IMR-90 (cell line): Measurements from ENCODE around the gene ITPKB. TPM values are rescaled to one million over a fixed set of nuclear protein-coding genes. Genes with fewer than 3 reads are reported as not detected.

Source experiments
- ATAC-seq: fragments of 200-7000 bp; cut with Tn5 transposase; 2 replicates; pipeline ENCODE4 v1.9.1; 2020; ENCODE audit warnings: low read depth, mild to moderate bottlenecking, moderate library complexity
- BruUV-seq: library from RNA; stranded (reverse); fragments of 400-500 nt; replicated peaks from 2 replicates; lab custom pipeline; 2021; lab: Mats Ljungman, UMichigan
- CTCF ChIA-PET: fragments of 300-600 bp; formaldehyde crosslinking; extraction: SDS; loops from one replicate; lab custom pipeline; 2021; ENCODE audit warnings: antibody characterized with exemption; lab: Yijun Ruan, JAX
- POLR2A ChIA-PET: fragments of 300-600 bp; sonication (Branson Sonifier 250); formaldehyde crosslinking; loops from one replicate; lab custom pipeline; 2022; ENCODE audit warnings: antibody characterized with exemption; ENCODE audit not compliant: unreplicated experiment; lab: Charles Lee
- DNase-seq: peaks from one replicate; pipeline ENCODE4 v3.0.0; 2013
- H2AFZ ChIP-seq: replicated peaks from 2 replicates; pipeline ENCODE3; 2013; ENCODE audit warnings: low read length, mild to moderate bottlenecking; ENCODE audit not compliant: poor library complexity
- H2AK5ac ChIP-seq: 2 replicates; pipeline ENCODE4 v1.6.1; 2013; ENCODE audit warnings: low read depth, low read length, inconsistent platforms
- H2AK9ac ChIP-seq: replicated peaks from 2 replicates; pipeline ENCODE3; 2013; ENCODE audit warnings: mild to moderate bottlenecking, low read depth, low read length, moderate library complexity; ENCODE audit not compliant: poor library complexity
- H2BK120ac ChIP-seq: 2 replicates; pipeline ENCODE4 v1.6.1; 2013; ENCODE audit warnings: low read depth, low read length, inconsistent platforms
- H2BK15ac ChIP-seq: 3 replicates; pipeline ENCODE4 v1.6.1; 2013; ENCODE audit warnings: low read depth, low read length, inconsistent platforms
- H2BK20ac ChIP-seq: 2 replicates; pipeline ENCODE4 v1.6.1; 2013; ENCODE audit warnings: low read depth, mild to moderate bottlenecking, inconsistent platforms, low read length, moderate library complexity
- H2BK5ac ChIP-seq: 2 replicates; pipeline ENCODE4 v1.6.1; 2013; ENCODE audit warnings: mild to moderate bottlenecking, low read depth, low read length, inconsistent platforms; ENCODE audit not compliant: poor library complexity, severe bottlenecking
- H3K14ac ChIP-seq: replicated peaks from 2 replicates; pipeline ENCODE4 v1.6.1; 2013; ENCODE audit warnings: low read depth, low read length, inconsistent platforms
- H3K18ac ChIP-seq: 2 replicates; pipeline ENCODE4 v1.6.1; 2013; ENCODE audit warnings: low read depth, low read length, control low read depth
- H3K23ac ChIP-seq: 2 replicates; pipeline ENCODE4 v1.6.1; 2013; ENCODE audit warnings: low read depth, low read length, inconsistent platforms
- H3K27ac ChIP-seq: 2 replicates; pipeline ENCODE4 v1.5.1; 2013; ENCODE audit warnings: mild to moderate bottlenecking, control low read depth, low read length; ENCODE audit not compliant: insufficient read depth
- H3K27me3 ChIP-seq: 2 replicates; pipeline ENCODE4 v1.6.1; 2013; ENCODE audit warnings: low read length; ENCODE audit not compliant: control insufficient read depth, insufficient read depth
- H3K36me3 ChIP-seq: 2 replicates; pipeline ENCODE4 v1.6.1; 2013; ENCODE audit warnings: low read length, mixed read lengths; ENCODE audit not compliant: control insufficient read depth, insufficient read depth
- H3K4ac ChIP-seq: 2 replicates; pipeline ENCODE4 v1.6.1; 2013; ENCODE audit warnings: low read depth, low read length, inconsistent platforms
- H3K4me1 ChIP-seq: 2 replicates; pipeline ENCODE4 v1.6.1; 2013; ENCODE audit warnings: low read length, mixed read lengths; ENCODE audit not compliant: control insufficient read depth, insufficient read depth
- H3K4me2 ChIP-seq: 2 replicates; pipeline ENCODE4 v1.6.1; 2013; ENCODE audit warnings: low read depth, mild to moderate bottlenecking, control low read depth, low read length, moderate library complexity
- H3K4me3 ChIP-seq: 2 replicates; pipeline ENCODE4 v1.5.1; 2013; ENCODE audit warnings: low read depth, mild to moderate bottlenecking, control low read depth, low read length, moderate library complexity; ENCODE audit not compliant: insufficient read depth
- H3K56ac ChIP-seq: 2 replicates; pipeline ENCODE4 v1.6.1; 2013; ENCODE audit warnings: low read length, inconsistent platforms; ENCODE audit not compliant: insufficient read depth; ENCODE audit errors: extremely low read depth
- H3K79me1 ChIP-seq, 2 experiments: 2 replicates each; pipeline ENCODE4 v1.6.1; 2013; ENCODE audit warnings: low read length in 2 of 2, inconsistent platforms in 1 of 2, low read depth in 1 of 2
- H3K9ac ChIP-seq: 2 replicates; pipeline ENCODE4 v1.6.1; 2013; ENCODE audit warnings: low read depth, low read length, control low read depth
- H3K9me1 ChIP-seq: 2 replicates; pipeline ENCODE4 v1.6.1; 2013; ENCODE audit warnings: low read length, inconsistent platforms; ENCODE audit not compliant: insufficient read depth
- H3K9me3 ChIP-seq: 2 replicates; pipeline ENCODE4 v1.6.1; 2013; ENCODE audit warnings: low read length; ENCODE audit not compliant: control insufficient read depth, insufficient read depth
- H4K20me1 ChIP-seq: 2 replicates; pipeline ENCODE4 v1.6.1; 2013; ENCODE audit warnings: low read length, inconsistent platforms; ENCODE audit not compliant: insufficient read depth
- H4K5ac ChIP-seq: 2 replicates; pipeline ENCODE4 v1.6.1; 2013; ENCODE audit warnings: mild to moderate bottlenecking, low read depth, low read length, control low read depth
- H4K8ac ChIP-seq, 2 experiments: 2 replicates each; pipeline ENCODE4 v1.6.1; 2013; ENCODE audit warnings: low read depth in 2 of 2, low read length in 2 of 2, control low read depth in 1 of 2, inconsistent platforms in 1 of 2
- H4K91ac ChIP-seq: 2 replicates; pipeline ENCODE4 v1.6.1; 2013; ENCODE audit warnings: low read depth, low read length, inconsistent platforms; ENCODE audit not compliant: insufficient read depth
- BHLHE40 ChIP-seq: fragments of 150-350 bp; IDR thresholded peaks from 2 replicates; pipeline ENCODE4 v1.6.1; 2016; ENCODE audit warnings: mild to moderate bottlenecking, low read depth, low read length
- CEBPB ChIP-seq: IDR thresholded peaks from 2 replicates; pipeline ENCODE4 v1.6.1; 2012; ENCODE audit warnings: low read depth, low read length, improper control_type of control experiment
- CHD1 ChIP-seq: IDR thresholded peaks from 2 replicates; pipeline ENCODE4 v1.6.1; 2012; ENCODE audit warnings: low read depth, low read length, improper control_type of control experiment
- FOS ChIP-seq: fragments of 150-350 bp; IDR thresholded peaks from 2 replicates; pipeline ENCODE4 v1.6.1; 2016; ENCODE audit warnings: low read depth, low read length
- MAFK ChIP-seq: IDR thresholded peaks from 2 replicates; pipeline ENCODE4 v1.6.1; 2012; ENCODE audit warnings: low read depth, low read length, improper control_type of control experiment
- MAZ ChIP-seq: IDR thresholded peaks from 2 replicates; pipeline ENCODE4 v1.6.1; 2012; ENCODE audit warnings: low read depth, mild to moderate bottlenecking, low read length, improper control_type of control experiment, moderate library complexity, borderline replicate concordance
- MXI1 ChIP-seq: IDR thresholded peaks from 2 replicates; pipeline ENCODE4 v1.6.1; 2012; ENCODE audit warnings: low read depth, mild to moderate bottlenecking, low read length, moderate library complexity, borderline replicate concordance
- NFE2L2 ChIP-seq: fragments of 150-350 bp; IDR thresholded peaks from 2 replicates; pipeline ENCODE4 v1.6.1; 2016; ENCODE audit warnings: low read depth, mild to moderate bottlenecking, low read length
- POLR2A ChIP-seq: IDR thresholded peaks from 2 replicates; pipeline ENCODE4 v1.6.1; 2012; ENCODE audit warnings: mild to moderate bottlenecking, low read depth, low read length
- RAD21 ChIP-seq: IDR thresholded peaks from 2 replicates; pipeline ENCODE4 v1.6.1; 2012; ENCODE audit warnings: low read length, improper control_type of control experiment
- RCOR1 ChIP-seq: IDR thresholded peaks from 2 replicates; pipeline ENCODE4 v1.6.1; 2012; ENCODE audit warnings: mild to moderate bottlenecking, low read length, improper control_type of control experiment; ENCODE audit not compliant: insufficient replicate concordance
- RFX5 ChIP-seq: IDR thresholded peaks from 2 replicates; pipeline ENCODE4 v1.8.0; 2012; ENCODE audit warnings: low read depth, mild to moderate bottlenecking, low read length, moderate library complexity
- SMC3 ChIP-seq: fragments of 150-350 bp; IDR thresholded peaks from 2 replicates; pipeline ENCODE4 v1.6.1; 2016; ENCODE audit warnings: low read depth, mild to moderate bottlenecking, antibody characterized with exemption, low read length, moderate library complexity
- WGBS, 2 experiments: methylation state at CpG; one replicate each; pipeline versions ENCODE4 v1.1.5 to v1.1.7; 2013; ENCODE audit warnings: missing lambda C conversion rate in 2 of 2; ENCODE audit not compliant: insufficient read length in 1 of 2; ENCODE audit errors: extremely low coverage in 2 of 2; 5-methylcytosine and 5-hydroxymethylcytosine counted together
- dilution Hi-C: fragments of 300-500 bp; cut with HindIII; formaldehyde crosslinking; loops from one replicate; pipeline ENCODE4 v1.14.3; 2018; ENCODE audit warnings: low sequenced_read_pairs; ENCODE audit not compliant: unreplicated experiment
- in situ Hi-C: fragments of 300-500 bp; cut with MboI; formaldehyde crosslinking; loops from 3 replicates; pipeline ENCODE4 v1.14.3; 2019; ENCODE audit warnings: low sequenced_read_pairs, inconsistent platforms, mixed read lengths
- intact Hi-C: fragments of 100-400 bp; cut with micrococcal nuclease; formaldehyde crosslinking; loops from 2 replicates; pipeline ENCODE4 v1.10.0; 2022
- polyA plus RNA-seq, 3 experiments: library from polyadenylated mRNA; depleted of rRNA; stranded (reverse); fragments of >200 nt; gene quantifications; 2 replicates each; pipeline ENCODE4 v1.2.3, GENCODE V29; 2012; ENCODE audit warnings: low replicate concordance in 1 of 3
- total RNA-seq: library from RNA; depleted of rRNA; stranded (reverse); fragments of >200 nt; gene quantifications from 2 replicates; pipeline ENCODE4 v1.2.3, GENCODE V29; 2012
- TF ChIP-seq, protein P1 (sequence below): fragments of 150-350 bp; IDR thresholded peaks from 2 replicates; pipeline ENCODE4 v1.6.1; 2017; ENCODE audit warnings: mild to moderate bottlenecking, antibody characterized with exemption, low read length, low read depth
- TF ChIP-seq, protein P2 (sequence below): conservative IDR thresholded peaks from 2 replicates; pipeline ENCODE4 v1.5.1; 2012; ENCODE audit warnings: mild to moderate bottlenecking, low read depth, low read length, improper control_type of control experiment
- TF ChIP-seq, protein P3 (sequence below): fragments of 150-350 bp; IDR thresholded peaks from 2 replicates; pipeline ENCODE4 v1.6.1; 2016; ENCODE audit warnings: low read depth, mild to moderate bottlenecking, low read length, moderate library complexity, borderline replicate concordance

ITPKB gene
- total and polyA plus RNA-seq, 2 of the 4 experiments (the other 2 are of a cell fraction): 0.72 to 1.4 TPM

DNA sequence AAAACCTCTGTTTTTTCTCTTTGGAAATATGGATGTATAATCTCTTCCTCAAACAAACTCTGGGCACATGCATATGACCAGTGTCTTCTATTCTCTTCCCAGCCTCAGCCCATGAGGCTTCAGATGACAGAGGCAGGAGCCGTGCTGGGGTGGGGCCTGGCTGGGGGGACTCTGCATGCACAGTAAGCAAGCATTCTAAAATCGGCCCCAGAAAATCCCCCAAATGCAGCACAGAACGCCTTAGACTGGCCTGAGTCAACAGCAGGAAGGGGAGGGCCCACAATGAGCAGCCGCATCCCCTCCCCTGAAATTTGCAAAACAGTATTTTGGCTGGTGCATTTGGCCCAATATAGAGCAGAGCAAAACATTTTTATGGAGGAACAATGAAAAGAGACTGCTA lies 47.8 kb downstream of the ITPKB start:
- H2BK15ac ChIP-seq: no peak overlapping the region
- TF ChIP-seq MAZ (no peak), NFE2L2 (no peak), POLR2A (no peak), SMC3 (no peak), CEBPB (no peak), BHLHE40 (no peak), CHD1 (no peak), FOS (no peak), RCOR1 (no peak), RAD21 (no peak), MXI1 (no peak), MAFK (no peak), RFX5 (no peak)
- TF ChIP-seq, protein P1, sequence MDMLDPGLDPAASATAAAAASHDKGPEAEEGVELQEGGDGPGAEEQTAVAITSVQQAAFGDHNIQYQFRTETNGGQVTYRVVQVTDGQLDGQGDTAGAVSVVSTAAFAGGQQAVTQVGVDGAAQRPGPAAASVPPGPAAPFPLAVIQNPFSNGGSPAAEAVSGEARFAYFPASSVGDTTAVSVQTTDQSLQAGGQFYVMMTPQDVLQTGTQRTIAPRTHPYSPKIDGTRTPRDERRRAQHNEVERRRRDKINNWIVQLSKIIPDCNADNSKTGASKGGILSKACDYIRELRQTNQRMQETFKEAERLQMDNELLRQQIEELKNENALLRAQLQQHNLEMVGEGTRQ: no peak
- TF ChIP-seq, protein P2, sequence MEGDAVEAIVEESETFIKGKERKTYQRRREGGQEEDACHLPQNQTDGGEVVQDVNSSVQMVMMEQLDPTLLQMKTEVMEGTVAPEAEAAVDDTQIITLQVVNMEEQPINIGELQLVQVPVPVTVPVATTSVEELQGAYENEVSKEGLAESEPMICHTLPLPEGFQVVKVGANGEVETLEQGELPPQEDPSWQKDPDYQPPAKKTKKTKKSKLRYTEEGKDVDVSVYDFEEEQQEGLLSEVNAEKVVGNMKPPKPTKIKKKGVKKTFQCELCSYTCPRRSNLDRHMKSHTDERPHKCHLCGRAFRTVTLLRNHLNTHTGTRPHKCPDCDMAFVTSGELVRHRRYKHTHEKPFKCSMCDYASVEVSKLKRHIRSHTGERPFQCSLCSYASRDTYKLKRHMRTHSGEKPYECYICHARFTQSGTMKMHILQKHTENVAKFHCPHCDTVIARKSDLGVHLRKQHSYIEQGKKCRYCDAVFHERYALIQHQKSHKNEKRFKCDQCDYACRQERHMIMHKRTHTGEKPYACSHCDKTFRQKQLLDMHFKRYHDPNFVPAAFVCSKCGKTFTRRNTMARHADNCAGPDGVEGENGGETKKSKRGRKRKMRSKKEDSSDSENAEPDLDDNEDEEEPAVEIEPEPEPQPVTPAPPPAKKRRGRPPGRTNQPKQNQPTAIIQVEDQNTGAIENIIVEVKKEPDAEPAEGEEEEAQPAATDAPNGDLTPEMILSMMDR: no peak
- TF ChIP-seq, protein P3, sequence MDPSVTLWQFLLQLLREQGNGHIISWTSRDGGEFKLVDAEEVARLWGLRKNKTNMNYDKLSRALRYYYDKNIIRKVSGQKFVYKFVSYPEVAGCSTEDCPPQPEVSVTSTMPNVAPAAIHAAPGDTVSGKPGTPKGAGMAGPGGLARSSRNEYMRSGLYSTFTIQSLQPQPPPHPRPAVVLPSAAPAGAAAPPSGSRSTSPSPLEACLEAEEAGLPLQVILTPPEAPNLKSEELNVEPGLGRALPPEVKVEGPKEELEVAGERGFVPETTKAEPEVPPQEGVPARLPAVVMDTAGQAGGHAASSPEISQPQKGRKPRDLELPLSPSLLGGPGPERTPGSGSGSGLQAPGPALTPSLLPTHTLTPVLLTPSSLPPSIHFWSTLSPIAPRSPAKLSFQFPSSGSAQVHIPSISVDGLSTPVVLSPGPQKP: no peak
- dilution Hi-C loops: no loop called here

More for the DNA sequence above, 47.8 kb downstream of the ITPKB start:
- Histone ChIP-seq H4K5ac (no peak overlapping the region), H3K27me3 (no peaks in the 10 kb centered on the region), H3K4me1 (peaks cover 5% of the 10 kb centered on the region; the same call in 1 of the 2 replicates), H3K9ac (no peak overlapping the region), H4K8ac (no peak overlapping the region), H3K18ac (no peak overlapping the region), H3K9me1 (0 out of 2 replicates have a peak, but pooled peaks cover 6% of the 10 kb centered on the region), H3K9me3 (no peaks in the 10 kb centered on the region), H3K27ac (no peak overlapping the region), H2BK5ac (no peak overlapping the region), H3K4ac (no peak overlapping the region), H4K91ac (no peak overlapping the region), H3K56ac (no peak overlapping the region), H2AFZ (no peak overlapping the region), H3K23ac (no peak overlapping the region), H3K4me3 (no peak overlapping the region), H2AK5ac (no peak overlapping the region), H2AK9ac (no peak overlapping the region), H2BK20ac (no peak overlapping the region), H3K4me2 (no peak overlapping the region), H2BK120ac (no peak overlapping the region), H3K36me3 (no peaks in the 10 kb centered on the region), H4K20me1 (no peaks in the 10 kb centered on the region), H3K79me1 (no peaks in the 10 kb centered on the region), H3K14ac (no peak overlapping the region)
- intact Hi-C loops: no loop called here
- ChIA-PET CTCF (interaction anchor here (1.2 kb wide), 1 partner anchor 12 kb away, joined by 7 read pairs; no protein-coding TSS in a partner anchor), POLR2A (no interaction called here)
- BruUV-seq: no TSS peak
- no peak for DNase-seq
- in situ Hi-C loops: no loop called here
- WGBS, 2 experiments: no CpG with 5 or more reads among the region's 4 CpGs
- ATAC-seq: no peak
